C4-2B (cell line): ENCODE data around the gene INPP5J.
"Not testable (repeated sequence)": the region's sequence is repeated elsewhere in the genome, so short reads cannot be mapped to it uniquely, and the experiment has no call there.

Experiments used
- CTCF ChIP-seq: fragments of 450-650 bp; conservative IDR thresholded peaks from 2 replicates; pipeline ENCODE4 v1.5.1; 2017; ENCODE audit warnings: mild to moderate bottlenecking
- ZFX ChIP-seq: fragments of 450-650 bp; IDR thresholded peaks from 2 replicates; pipeline ENCODE4 v1.6.1; 2017

GRCh38 chr22:31073125-31073524, 49.6 kb upstream of the INPP5J start:
- not testable (repeated sequence) for TF ChIP-seq CTCF, ZFX
